OCI-LY3 (cell line): ENCODE results near the gene ARHGAP26.

Source experiments
- CTCF ChIP-seq: fragments of 200-600, 300-600 bp; sonication (generic); IDR thresholded peaks from 2 replicates; pipeline ENCODE4 v1.5.1; 2014; ENCODE audit warnings: antibody characterized with exemption, low read length, low read depth
- EZH2phosphoT487 ChIP-seq: fragments of 200-600 bp; shearing (Covaris generic); IDR thresholded peaks from 2 replicates; pipeline ENCODE4 v1.6.1; 2018; ENCODE audit warnings: antibody characterized with exemption, mixed run types, low read depth

DNA sequence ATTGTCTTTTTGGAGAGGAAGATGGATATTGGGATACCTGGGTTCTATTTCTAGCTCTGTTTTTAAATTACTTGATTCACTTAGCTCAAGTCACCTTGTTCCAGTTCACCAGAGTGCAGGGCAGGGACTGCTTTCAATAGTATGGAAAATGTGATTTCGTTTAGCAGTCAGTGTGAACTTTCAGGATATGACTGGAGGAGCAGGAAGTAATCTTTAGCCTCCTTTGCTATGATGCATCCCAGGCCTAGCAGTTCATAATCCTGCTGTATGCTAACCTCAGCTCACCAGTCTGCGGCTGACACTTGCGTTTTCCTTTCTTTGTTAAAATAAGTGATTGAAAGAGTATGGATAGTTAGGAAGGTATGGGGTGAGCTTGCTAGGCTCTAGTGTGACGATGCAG is 169.7 kb downstream of the ARHGAP26 start:
- TF ChIP-seq CTCF (no peak), EZH2phosphoT487 (no peak)
